CD4-positive, alpha-beta T cell treated with Interferon alpha-2 for 1 hour (primary cell): ENCODE results near the gene SLBP.
"Not testable (repeated sequence)": the region's sequence is repeated elsewhere in the genome, so short reads cannot be mapped to it uniquely, and the experiment has no call there.

Source experiments
- DNase-seq, 2 donors: peaks; one replicate each; pipeline ENCODE4 v3.0.0-alpha.2; 2020 to 2022

Gene SLBP

GRCh38 chr4:1673671-1674070 is 38.4 kb downstream of the SLBP start:
- DNase-seq = no peak

- not testable (repeated sequence) for DNase-seq
Observed at GRCh38 chr4:1671011-1671410, 41.1 kb downstream of the SLBP start.

GRCh38 chr4:1670279-1670678 is 41.8 kb downstream of the SLBP start:
- DNase-seq = no peak

- DNase-seq = no peak
Observed at GRCh38 chr4:1669850-1670249, 42.3 kb downstream of the SLBP start.

GRCh38 chr4:1669270-1669669 is 42.8 kb downstream of the SLBP start:
- no peak for DNase-seq

GRCh38 chr4:1668488-1668840 is 43.7 kb downstream of the SLBP start:
- no peak for DNase-seq

- no peak for DNase-seq
Observed at GRCh38 chr4:1667273-1667672, 44.8 kb downstream of the SLBP start.

GRCh38 chr4:1666391-1666790 is 45.7 kb downstream of the SLBP start:
- no peak for DNase-seq

- DNase-seq = no peak
Observed at GRCh38 chr4:1664141-1664540, 48.0 kb downstream of the SLBP start.

GRCh38 chr4:1663549-1663948 is 48.6 kb downstream of the SLBP start:
- DNase-seq = no peak

GRCh38 chr4:1661695-1662094 is 50.4 kb downstream of the SLBP start:
- DNase-seq = no peak

GRCh38 chr4:1660948-1661677 is 51.0 kb downstream of the SLBP start:
- no peak for DNase-seq

- DNase-seq = no peak
Observed at GRCh38 chr4:1659104-1660043, 52.7 kb downstream of the SLBP start.

- no peak for DNase-seq
Observed at GRCh38 chr4:1658581-1658980, 53.5 kb downstream of the SLBP start.

- DNase-seq = no peak
Observed at GRCh38 chr4:1658146-1658545, 54.0 kb downstream of the SLBP start.

- DNase-seq = no peak
Observed at GRCh38 chr4:1656986-1657385, 55.1 kb downstream of the SLBP start.

GRCh38 chr4:1656132-1656531 is 56.0 kb downstream of the SLBP start:
- no peak for DNase-seq

- DNase-seq = no peak
Observed at GRCh38 chr4:1655676-1656075, 56.4 kb downstream of the SLBP start.

- no peak for DNase-seq
Observed at GRCh38 chr4:1655081-1655480, 57.0 kb downstream of the SLBP start.

- DNase-seq = no peak
Observed at GRCh38 chr4:1654216-1654955, 57.7 kb downstream of the SLBP start.

- DNase-seq = no peak
Observed at GRCh38 chr4:1653776-1654175, 58.3 kb downstream of the SLBP start.

GRCh38 chr4:1652088-1652487 is 60.0 kb downstream of the SLBP start:
- no peak for DNase-seq

- no peak for DNase-seq
Observed at GRCh38 chr4:1651609-1652008, 60.5 kb downstream of the SLBP start.

- no peak for DNase-seq
Observed at GRCh38 chr4:1648962-1649361, 63.2 kb downstream of the SLBP start.
